Natural killer cell treated with Interleukin-12 subunit alpha and Interleukin-12 subunit beta and Interleukin-15 and Interleukin-18, amount 100 ng/mL, for 72 hours (primary cell): ENCODE measurements around the gene CATSPERD. TPM values are rescaled to one million over a fixed set of nuclear protein-coding genes. Genes with fewer than 3 reads are reported as not detected.
A peak's percentile ranks its signal among the peaks of the same experiment; 100 is the strongest.
"Not testable (repeated sequence)": the region's sequence is repeated elsewhere in the genome, so short reads cannot be mapped to it uniquely, and the experiment has no call there.

ENCODE experiments used
- ATAC-seq, 2 donors: fragments of 150-1000 bp; cut with Tn5 transposase in 1 of 2; sonication (Bioruptor Pico), chemical (Tn5 transposase) in 1 of 2; 2 replicates each; pipeline ENCODE4 v1.10.0; 2021
- DNase-seq: peaks from one replicate; pipeline ENCODE4 v3.0.0; 2022; ENCODE audit warnings: low spot score
- H3K27ac Mint-ChIP-seq, 2 donors: 1 replicate in 1 of 2; 2 replicates in 1 of 2; pipeline ENCODE4 v1.8.0; 2022; ENCODE audit warnings: mixed read lengths in 2 of 2, mild to moderate bottlenecking in 1 of 2, moderate library complexity in 1 of 2
- H3K27me3 Mint-ChIP-seq, 2 donors: 1 replicate in 1 of 2; 2 replicates in 1 of 2; pipeline ENCODE4 v1.8.0; 2022; ENCODE audit warnings: mixed read lengths in 2 of 2
- H3K36me3 Mint-ChIP-seq: one replicate; pipeline ENCODE4 v1.8.0; 2022; ENCODE audit warnings: mixed read lengths
- H3K4me1 Mint-ChIP-seq, 2 donors: 1 replicate in 1 of 2; 2 replicates in 1 of 2; pipeline ENCODE4 v1.8.0; 2022; ENCODE audit warnings: low read depth in 2 of 2, mixed read lengths in 2 of 2, mild to moderate bottlenecking in 1 of 2
- H3K4me3 Mint-ChIP-seq: one replicate; pipeline ENCODE4 v1.8.0; 2022; ENCODE audit warnings: mixed read lengths
- H3K9me3 Mint-ChIP-seq: 2 replicates; pipeline ENCODE4 v1.8.0; 2022; ENCODE audit warnings: mixed read lengths
- total RNA-seq, 2 donors: library from RNA; stranded (reverse); gene quantifications; one replicate each; pipeline ENCODE4 v1.2.3, GENCODE V29; 2022

The CATSPERD gene
- total RNA-seq, 2 donors from 2014 or later = not detected

DNA sequence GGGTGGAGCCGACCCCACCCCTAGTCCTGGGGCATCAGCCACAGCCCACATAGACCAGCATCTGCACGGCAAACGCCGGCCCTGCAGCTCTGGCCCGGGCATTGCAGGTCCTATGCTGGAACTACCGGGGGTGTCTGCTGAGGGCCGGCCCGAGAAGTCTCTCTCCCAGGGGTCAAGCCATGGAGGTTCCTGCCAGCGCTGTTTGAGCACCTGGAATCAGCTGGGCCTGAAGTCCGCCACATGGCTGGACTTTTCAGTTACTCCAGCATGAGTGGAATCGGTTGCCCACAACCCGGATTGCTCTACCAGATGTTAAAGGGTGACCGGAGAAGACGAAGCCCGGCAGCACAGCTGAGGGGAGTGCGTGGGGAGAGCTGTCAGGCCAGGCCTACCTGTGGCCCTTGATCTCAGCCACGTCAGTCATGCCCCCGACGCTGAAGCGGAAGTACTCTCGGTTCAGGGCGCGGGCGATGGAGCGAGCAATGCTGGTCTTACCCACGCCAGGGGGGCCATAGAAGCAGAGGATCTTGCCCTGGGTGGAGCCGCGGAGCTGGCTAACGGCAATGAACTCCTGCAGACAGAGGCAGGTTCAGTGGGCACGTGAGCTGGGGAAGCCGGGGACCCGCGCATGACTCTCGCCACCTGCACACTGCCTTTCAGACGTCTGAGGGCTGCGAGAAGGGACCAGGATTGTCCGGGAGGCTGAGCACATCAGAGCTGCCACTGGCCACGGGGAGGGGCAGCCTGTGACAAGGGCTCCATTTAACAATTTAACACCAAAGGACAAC is 21.6 kb upstream of the CATSPERD start:
- no peaks in the 10 kb centered on the region for H3K9me3 Mint-ChIP-seq
- H3K36me3 Mint-ChIP-seq = no peaks in the 10 kb centered on the region
- DNase-seq = no peak
- H3K27me3 Mint-ChIP-seq = no peaks in the 10 kb centered on the region
- H3K4me3 Mint-ChIP-seq = no peak overlapping the region
- no peak overlapping the region for H3K27ac Mint-ChIP-seq
- ATAC-seq = peak in 1 of 2 donors; percentile 3
- peaks cover 0 to 16% of the 10 kb centered on the region in 2 donors for H3K4me1 Mint-ChIP-seq

DNA sequence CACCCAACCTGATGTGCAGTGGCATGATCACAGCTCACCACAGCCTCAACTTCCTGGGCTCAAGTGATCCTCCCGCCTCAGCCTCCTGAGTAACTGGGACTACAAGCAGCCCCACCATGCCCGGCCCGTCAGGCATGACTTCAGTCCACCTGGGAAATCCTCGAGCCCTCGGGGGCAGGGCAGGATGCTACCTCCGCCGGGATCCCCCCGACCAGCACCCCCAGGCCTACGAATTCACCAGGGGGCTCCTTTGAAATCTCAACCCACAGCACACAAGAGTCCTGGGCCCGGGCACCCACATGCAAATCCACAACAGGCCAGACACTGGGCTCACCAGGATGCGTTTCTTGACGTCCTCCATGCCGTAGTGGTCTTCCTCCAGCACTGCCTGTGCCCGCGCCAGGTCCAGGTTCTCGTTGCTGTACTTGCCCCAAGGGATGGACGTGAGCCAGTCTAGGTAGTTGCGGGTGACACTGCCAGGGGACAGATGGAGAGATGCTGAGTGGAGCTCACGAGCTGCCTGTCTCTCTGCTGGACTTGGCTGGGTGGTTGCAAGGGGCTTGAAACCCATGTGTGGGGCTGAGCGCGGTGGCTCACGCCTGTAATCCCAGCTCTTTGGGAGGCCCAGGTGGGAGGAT is 19.9 kb upstream of the CATSPERD start:
- Mint-ChIP-seq H3K27me3 (no peaks in the 10 kb centered on the region), H3K36me3 (no peaks in the 10 kb centered on the region), H3K4me1 (peaks cover 0 to 13% of the 10 kb centered on the region in 2 donors), H3K27ac (no peak overlapping the region), H3K9me3 (no peaks in the 10 kb centered on the region), H3K4me3 (no peak overlapping the region)
- DNase-seq (no peak), ATAC-seq (no peak)

DNA sequence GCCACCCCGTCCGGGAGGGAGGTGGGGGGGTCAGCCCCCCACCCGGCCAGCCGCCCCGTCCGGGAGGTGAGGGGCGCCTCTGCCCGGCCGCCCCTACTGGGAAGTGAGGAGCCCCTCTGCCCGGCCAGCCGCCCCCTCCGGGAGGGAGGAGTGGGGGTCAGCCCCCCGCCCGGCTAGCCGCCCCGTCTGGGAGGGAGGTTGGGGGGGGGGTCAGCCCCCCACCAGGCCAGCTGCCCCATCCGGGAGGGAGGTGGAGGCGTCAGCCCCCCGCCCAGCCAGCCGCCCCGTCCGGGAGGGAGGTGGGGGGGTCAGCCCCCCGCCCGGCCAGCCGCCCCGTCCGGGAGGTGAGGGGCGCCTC is 18.4 kb upstream of the CATSPERD start:
- H3K4me1 Mint-ChIP-seq = peaks cover 0 to 12% of the 10 kb centered on the region in 2 donors
- H3K9me3 Mint-ChIP-seq, H3K4me3 Mint-ChIP-seq, ATAC-seq, DNase-seq, H3K36me3 Mint-ChIP-seq, H3K27me3 Mint-ChIP-seq, H3K27ac Mint-ChIP-seq: not testable (repeated sequence)

DNA sequence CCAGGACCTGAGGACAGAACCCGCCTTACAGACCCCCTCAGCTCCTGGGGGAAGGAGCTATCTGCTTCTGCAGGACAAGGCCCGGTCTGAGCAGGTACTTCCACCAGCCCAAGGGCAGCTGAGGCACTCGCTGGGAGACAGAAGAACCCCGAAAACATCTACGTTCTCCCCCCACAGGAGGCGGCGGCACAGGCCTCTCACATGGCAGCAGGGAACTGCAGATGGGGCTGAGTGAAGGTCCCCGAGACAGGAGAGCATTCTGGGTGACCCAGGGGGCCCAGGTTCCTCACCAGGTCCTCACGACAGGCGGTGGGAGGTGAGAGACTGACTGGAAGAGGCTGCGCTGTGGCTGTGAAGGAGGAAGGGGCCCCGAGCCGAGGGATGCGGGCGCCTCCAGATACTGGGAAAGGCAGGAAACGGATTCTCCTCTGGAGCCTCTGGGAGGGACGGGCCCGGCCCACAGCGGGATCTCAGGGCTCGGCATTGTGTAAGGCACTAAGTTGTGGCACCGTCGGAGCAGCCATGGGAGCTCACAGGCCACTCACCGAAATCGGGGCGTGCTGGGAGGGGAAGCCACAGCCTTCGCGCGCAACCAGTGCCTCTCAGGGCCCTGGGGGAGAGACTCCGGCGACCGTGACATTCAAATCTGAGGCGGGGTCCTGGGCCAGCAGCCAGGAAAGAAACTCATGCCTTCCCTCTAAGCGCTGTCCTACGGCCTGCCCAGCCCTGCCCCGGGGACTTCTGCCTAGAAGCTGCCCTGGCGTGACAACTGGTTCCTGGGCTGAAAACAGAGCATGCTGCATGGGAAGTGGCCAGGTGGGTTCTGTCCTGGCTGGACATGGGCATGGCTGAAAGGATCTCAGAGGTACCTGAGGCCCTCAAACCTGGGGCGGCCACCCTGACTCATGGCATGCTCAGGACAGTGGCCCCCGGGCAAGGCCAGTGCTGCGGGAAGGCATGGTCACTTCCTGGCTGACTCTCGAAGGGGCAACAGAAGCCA is 16.3 kb upstream of the CATSPERD start:
- ATAC-seq = no peak
- Mint-ChIP-seq H3K4me1 (peaks cover 0 to 6% of the 10 kb centered on the region in 2 donors), H3K4me3 (no peak overlapping the region), H3K27me3 (no peaks in the 10 kb centered on the region), H3K9me3 (no peaks in the 10 kb centered on the region), H3K27ac (no peak overlapping the region), H3K36me3 (no peaks in the 10 kb centered on the region)
- DNase-seq = no peak

DNA sequence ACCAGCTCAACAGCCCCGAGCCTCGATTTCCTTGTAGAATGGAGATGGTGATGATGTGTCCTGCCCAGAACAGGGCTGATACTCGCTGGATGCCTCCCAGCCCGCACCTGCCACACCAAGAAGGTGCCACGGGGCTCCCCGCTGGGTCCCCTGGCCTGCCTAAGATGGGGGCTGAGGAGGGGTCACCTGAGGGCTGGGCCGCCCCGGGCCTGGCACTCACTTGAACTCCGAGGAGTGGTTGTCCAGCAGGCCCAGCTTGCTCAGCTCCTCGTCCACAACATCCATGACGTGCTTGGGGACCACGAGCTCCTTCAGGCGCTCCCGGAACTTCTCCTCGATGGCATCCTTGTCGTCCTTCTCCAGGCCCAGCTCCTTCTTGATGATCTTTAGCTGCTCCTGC is 14.9 kb upstream of the CATSPERD start:
- peaks cover 0 to 6% of the 10 kb centered on the region in 2 donors for H3K4me1 Mint-ChIP-seq
- DNase-seq (no peak), ATAC-seq (no peak)
- no peaks in the 10 kb centered on the region for H3K9me3 Mint-ChIP-seq
- H3K36me3 Mint-ChIP-seq = no peaks in the 10 kb centered on the region
- H3K27me3 Mint-ChIP-seq = no peaks in the 10 kb centered on the region
- H3K4me3 Mint-ChIP-seq = no peak overlapping the region
- H3K27ac Mint-ChIP-seq = no peak overlapping the region

DNA sequence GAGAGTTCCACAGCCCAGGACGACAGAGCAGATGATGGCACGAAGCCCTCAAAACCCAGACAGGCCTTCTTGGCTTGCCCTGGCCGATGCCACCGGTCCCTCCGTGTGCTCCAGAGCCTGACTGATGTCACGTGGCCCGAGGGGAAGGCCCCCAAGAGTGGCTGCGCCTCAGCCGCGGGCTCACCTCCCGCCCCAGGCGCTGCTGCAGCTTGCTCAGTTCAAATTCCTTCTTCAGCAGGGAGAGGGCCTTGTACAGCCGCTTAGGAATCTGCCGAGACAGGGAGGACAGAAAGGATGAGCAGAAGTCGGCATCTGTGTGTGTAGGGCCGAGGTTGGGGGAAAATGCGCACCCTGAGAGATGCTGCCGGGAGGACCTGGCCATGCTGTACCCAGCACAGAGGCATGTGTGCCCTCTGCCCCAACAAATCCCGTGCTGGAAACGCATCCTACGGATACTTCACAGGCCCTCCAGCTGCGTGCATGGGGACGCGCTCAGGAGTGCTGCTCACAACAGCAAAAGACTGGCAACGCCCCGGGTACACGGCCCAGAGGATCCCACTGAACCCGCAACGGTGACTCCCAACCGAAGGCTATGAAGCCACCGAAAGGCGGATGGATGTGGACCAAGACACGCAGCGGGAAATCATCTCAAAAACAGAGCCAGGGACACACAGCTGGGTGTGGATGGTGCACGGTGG is 13.4 kb upstream of the CATSPERD start:
- Mint-ChIP-seq H3K27ac (no peak overlapping the region), H3K4me3 (no peak overlapping the region), H3K4me1 (peaks cover 0 to 4% of the 10 kb centered on the region in 2 donors), H3K36me3 (no peaks in the 10 kb centered on the region), H3K9me3 (no peaks in the 10 kb centered on the region), H3K27me3 (no peaks in the 10 kb centered on the region)
- DNase-seq (no peak), ATAC-seq (no peak)

DNA sequence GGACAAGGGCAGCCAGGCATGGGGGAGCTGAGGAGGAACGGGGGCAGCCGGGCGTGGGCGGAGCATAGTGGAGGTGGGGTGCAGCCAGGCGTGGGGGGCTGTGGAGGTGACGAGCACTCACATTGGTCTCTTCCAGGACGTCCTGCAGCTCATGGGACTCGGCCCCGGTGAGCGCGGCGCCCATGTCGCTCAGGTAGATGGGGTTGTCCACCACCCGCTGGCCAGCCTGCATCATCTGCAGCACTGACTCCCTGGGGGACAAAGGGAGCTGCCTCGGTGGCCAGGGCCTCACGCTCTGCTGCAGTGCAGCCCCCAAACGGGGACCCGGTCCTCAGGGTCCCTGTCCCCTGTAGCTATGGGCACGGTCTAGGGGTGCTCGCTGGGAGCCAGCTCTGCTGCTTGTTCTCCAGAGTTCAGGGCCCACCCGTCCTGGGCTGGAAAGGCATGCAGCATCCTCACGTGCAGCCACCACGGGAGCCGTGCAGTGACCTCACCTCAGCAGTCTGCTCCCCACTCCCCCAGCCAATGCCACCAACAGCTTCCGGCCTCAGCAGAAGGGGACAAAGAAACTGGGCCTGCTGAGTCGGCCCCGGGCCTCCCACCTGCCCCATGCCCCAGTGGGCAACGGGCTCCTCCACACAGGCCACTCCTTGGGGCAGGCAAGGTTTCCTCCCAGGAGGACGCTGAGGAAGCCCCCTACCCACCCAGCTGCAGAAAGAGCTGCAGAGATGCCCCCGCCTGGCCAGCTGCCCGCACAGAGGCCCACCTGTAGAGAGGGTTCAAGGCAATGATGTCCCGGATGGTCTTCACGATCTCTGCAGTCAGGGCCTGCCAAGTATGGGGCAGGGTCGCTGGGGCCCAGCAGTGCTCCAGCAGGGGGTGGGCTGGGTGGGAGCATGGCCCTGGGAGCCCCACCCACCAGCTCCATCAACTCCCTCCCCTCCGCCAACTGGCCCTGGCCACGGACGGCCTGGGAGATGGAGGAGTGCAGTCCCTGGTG is 12.6 kb upstream of the CATSPERD start:
- Mint-ChIP-seq H3K4me1 (peaks cover 0 to 4% of the 10 kb centered on the region in 2 donors), H3K4me3 (no peak overlapping the region), H3K27me3 (no peaks in the 10 kb centered on the region), H3K36me3 (no peaks in the 10 kb centered on the region), H3K9me3 (no peaks in the 10 kb centered on the region), H3K27ac (no peak overlapping the region)
- DNase-seq = no peak
- ATAC-seq = peak in 1 of 2 donors; percentile 4

DNA sequence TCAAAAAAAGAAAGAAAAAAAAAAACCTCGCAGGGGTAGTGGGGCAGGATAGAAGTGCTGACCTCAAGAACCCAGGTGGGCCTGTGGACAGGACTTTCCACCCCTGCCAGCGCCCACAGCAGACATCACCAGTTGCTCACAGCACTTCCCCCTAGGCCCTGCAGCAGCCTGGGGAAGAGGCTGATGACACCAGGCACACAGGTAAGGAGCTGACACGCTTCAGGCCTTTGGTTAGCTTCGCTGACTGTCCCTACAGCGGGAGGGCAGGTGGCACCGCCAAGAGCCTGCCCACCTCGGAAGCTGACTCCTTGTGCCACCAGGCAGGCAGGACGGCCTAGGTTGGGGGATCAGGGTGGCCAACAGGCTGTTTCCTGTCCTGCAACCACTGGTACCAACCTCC is 9.4 kb upstream of the CATSPERD start:
- no peak overlapping the region for H3K27ac Mint-ChIP-seq
- no peak overlapping the region for H3K4me3 Mint-ChIP-seq
- H3K27me3 Mint-ChIP-seq = no peaks in the 10 kb centered on the region
- H3K4me1 Mint-ChIP-seq = no peaks in the 10 kb centered on the region
- no peak for DNase-seq
- no peaks in the 10 kb centered on the region for H3K9me3 Mint-ChIP-seq
- ATAC-seq = peak in 1 of 2 donors; percentile 16
- H3K36me3 Mint-ChIP-seq = no peaks in the 10 kb centered on the region

DNA sequence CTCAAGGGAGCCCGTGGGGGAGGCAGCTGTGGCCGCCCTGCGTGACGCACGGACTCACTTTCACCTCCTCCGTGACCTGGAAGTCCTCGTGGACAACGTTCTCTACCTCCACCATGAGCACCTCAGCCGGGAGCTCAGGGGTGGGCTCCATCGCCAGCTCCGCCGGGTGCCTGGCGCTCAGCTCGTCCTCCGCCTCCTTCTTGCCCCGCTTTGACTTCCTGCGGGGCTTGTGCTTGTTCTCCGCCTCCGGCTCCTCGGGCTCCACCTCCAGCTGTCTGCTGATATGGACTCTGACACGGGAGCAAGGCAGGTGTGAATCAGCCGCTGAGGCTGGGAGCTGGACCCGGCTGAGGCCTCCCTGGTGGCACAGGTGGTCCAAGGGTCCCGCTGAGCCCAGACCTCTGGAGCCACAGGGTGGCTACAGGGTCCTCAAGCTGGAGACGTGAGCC is 8.7 kb upstream of the CATSPERD start:
- no peaks in the 10 kb centered on the region for H3K27me3 Mint-ChIP-seq
- no peak overlapping the region for H3K4me3 Mint-ChIP-seq
- H3K27ac Mint-ChIP-seq = no peak overlapping the region
- no peaks in the 10 kb centered on the region for H3K36me3 Mint-ChIP-seq
- ATAC-seq (no peak), DNase-seq (peak; percentile 53)
- H3K4me1 Mint-ChIP-seq = no peaks in the 10 kb centered on the region
- no peaks in the 10 kb centered on the region for H3K9me3 Mint-ChIP-seq

DNA sequence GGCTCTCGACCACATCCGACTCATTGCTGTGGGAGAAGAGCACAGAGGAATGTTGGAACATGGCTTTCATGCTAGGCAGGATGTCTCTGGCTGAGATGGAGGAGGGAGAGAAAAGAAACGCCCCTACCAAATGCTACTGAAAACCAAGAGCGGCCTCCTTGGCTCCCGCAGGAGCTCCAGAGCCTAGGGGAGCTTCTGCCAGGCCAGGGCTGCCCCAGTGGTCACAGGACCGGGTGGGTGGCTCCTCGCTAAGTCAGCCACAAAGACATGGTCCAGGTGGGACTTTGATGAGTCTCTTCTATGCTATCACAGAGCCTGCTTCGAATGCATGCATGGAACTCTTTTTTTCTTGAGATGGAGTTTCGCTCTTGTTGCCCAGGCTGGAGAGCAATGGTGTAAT is 7.2 kb upstream of the CATSPERD start:
- ATAC-seq = no peak

DNA sequence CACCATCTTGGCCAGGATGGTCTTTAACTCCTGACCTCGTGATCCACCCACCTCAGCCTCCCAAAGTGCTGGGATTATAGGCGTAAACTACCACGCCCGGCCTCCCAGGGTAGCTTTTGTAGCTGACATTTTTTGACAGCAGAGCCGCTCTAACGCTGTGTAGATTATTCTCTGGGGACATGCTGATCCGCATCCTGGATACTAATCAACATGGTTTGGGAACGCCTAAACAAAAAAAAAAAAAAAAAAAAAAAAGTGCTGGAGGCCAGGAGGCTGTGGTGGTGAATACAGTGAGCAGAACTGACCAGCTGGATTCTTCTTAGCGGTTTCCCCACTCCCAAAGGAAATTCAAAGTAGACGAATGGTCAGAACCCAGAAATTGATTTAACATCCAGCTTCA is 5.6 kb upstream of the CATSPERD start:
- Mint-ChIP-seq H3K4me3 (no peak overlapping the region), H3K9me3 (no peaks in the 10 kb centered on the region), H3K36me3 (no peaks in the 10 kb centered on the region), H3K27ac (no peak overlapping the region), H3K27me3 (no peaks in the 10 kb centered on the region), H3K4me1 (peaks cover 19 to 21% of the 10 kb centered on the region in 2 donors)
- DNase-seq (peak; percentile 34), ATAC-seq (no peak)

More for the DNA sequence above, 7.2 kb upstream of the CATSPERD start:
- peak; percentile 40 for DNase-seq
- Mint-ChIP-seq H3K4me1 (peaks cover 10 to 11% of the 10 kb centered on the region in 2 donors), H3K9me3 (no peaks in the 10 kb centered on the region), H3K27me3 (no peaks in the 10 kb centered on the region), H3K36me3 (no peaks in the 10 kb centered on the region), H3K4me3 (no peak overlapping the region), H3K27ac (no peak overlapping the region)

DNA sequence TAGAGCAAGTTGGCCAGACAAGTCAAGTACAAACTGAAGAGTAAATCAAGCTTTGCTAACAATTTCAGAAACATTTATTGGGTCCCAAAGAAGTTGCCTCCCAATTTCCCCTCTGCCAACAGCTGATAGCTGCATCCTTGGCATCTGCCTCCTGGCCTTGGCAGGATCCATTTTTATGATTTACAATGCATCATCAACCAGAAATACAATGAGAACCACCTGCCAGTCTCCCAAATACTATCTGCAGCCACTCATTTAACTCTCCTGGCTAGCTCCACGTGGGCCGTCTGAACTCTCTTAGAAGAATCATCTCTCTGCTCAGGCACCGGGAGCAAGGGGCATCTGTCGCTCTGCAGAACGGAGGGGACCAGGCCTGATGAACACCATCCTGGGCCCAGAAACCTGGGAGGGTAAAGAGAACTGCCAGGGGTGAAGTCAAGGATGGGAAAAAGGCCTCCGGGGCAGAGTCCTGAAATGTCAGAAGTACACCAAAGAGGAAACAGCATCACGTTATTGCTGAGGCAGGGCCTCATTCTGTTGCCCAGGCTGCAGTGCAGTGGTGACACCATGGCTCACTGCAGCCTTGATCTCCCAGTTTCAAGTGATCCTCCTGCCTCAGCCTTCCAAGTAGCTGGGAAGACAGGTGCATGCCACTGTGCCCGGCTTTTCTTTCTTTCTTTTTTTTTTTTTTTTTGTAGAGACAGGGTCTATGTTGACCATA is 3.1 kb upstream of the CATSPERD start:
- H3K27ac Mint-ChIP-seq = peak overlapping the region; percentile 98 to 100
- DNase-seq = no peak
- H3K4me1 Mint-ChIP-seq = peaks cover 21 to 25% of the 10 kb centered on the region in 2 donors

More for the DNA sequence above, 3.1 kb upstream of the CATSPERD start:
- H3K27me3 Mint-ChIP-seq = no peaks in the 10 kb centered on the region
- H3K9me3 Mint-ChIP-seq = no peaks in the 10 kb centered on the region
- ATAC-seq = no peak
- H3K4me3 Mint-ChIP-seq = peak overlapping the region; percentile 93
- no peaks in the 10 kb centered on the region for H3K36me3 Mint-ChIP-seq
